HG02588 (cell line): ENCODE results near the gene PPFIA2.

Experiments used
- ATAC-seq: cut with Tn5 transposase; IDR thresholded peaks from one replicate; pipeline ENCODE4 v1.9.1; 2021; ENCODE audit warnings: mild to moderate bottlenecking, moderate library complexity; ENCODE audit not compliant: unreplicated experiment

The PPFIA2 gene

DNA sequence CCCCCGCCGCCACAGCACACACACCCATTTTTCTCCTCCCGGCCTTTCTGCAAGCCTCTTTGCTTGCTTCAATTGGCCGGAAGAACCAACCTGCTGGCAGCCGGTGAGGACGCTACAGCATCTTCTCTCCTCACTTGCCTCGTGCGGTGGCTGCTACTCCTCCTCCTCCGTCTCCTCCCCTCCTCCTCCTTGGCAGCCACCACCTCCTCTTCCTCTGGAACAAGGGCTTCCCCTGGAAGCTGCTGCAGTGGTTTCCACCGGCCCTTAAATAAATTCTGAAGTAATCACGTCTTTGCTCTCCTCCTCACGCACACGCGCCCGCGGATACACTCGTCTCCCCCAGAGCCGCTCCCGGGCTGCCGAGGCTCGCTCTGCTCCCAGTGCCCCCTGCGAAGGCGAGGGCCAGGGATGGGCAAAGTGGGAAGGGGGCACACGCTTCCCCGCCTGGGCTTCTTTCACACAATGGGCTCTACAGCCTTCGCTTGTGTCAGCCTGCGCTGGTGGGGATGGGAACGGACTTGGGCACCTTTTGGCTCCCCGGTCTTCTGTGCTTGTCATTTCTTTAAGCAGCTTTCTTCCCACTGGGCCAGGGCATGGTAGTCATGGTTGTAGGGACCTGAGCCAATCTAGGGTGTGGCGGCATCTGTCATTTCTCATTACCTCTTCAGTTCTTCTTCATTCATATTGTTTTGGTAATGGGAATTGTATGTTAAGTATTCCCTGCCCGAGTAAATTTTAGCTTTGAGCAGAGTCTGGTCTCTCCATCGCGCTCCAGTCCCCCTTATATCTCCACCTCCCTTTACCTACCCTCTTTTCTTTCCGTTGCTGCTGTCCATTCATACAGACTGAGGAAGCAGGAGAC is at the start of gene PPFIA2:
TSS of gene PPFIA2 (minus strand) at position 161 of the 862 bp plus-strand sequence.
- no peak for ATAC-seq

DNA sequence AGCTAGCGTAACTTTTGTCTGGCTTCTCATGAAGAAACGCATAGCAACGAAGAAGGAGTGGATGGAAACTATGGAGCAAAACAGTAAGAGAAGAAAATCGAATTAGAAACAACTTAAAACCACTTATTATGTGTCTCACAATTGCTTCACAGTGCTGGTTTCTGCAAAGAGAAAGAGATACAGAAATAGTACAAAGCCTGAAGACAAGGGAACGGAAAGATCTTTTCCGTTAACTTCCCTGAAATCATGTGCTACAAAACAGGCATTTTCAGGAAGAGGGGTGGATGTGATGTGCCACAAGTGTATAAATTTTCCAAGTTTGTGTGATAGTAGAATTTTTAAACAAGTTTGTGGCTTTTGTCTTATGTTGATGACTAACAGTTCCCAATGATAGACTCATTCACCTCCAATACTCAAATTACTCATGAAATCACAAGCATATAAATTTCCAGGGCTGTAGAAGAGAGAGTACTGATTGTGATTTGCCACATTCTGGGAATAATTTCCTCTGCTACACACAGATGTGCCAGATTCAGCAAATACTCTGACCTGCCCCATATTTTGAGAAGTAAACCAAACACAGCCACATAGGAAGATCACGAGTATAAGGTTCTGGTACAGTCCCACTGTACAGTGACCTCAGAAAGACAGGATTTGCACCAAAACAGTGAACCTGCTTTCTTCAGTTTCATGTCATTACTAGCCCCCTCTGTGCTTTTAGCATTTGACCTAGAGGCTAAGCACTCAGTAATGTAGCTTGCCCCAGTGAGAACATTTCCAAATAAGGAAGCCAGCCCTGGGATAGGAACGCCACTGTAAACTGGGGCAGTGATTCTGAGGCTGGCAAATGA is 41.4 kb upstream of the PPFIA2 start:
- no peak for ATAC-seq

DNA sequence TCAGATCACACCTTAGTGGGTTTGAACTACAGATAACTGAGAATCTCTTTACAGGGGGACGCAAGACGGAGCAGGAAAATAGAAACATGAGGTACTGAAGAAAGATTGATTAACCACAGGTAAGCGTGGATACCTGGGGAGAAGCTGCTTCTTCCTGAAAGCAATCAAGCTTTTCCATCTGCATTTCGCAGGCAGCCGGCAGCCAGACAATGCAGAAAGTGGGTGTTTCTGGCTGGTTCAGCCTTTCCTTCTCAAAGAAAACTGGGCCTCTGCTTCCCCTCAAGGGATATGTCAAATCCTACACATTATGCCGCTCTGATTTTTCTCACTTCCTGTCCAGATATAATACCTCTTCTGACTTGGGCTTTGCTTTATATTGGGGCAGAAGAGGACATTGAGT is 39.1 kb upstream of the PPFIA2 start:
- ATAC-seq: no peak

GRCh38 chr12:81797100-81797499 is 38.0 kb upstream of the PPFIA2 start:
- no peak for ATAC-seq

- ATAC-seq: no peak
Observed at GRCh38 chr12:81792666-81793065, 33.5 kb upstream of the PPFIA2 start.

DNA sequence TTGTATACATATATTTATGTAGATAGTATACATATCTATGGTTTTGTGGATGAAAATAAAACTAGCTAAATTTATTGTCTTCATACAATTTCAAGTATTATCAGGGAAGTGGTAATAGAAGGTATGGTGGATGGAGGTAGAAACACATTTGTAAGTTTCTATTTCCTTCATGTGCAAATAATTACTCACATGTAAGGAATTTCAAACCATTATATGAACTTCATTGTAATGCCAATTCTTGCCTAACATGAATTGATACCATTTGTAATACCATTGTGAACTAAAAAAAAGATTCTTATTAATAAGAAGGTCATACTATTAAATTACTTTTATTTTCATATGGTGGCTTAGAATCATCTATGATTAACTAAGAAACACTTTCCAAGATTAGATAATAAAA is 20.1 kb upstream of the PPFIA2 start:
- ATAC-seq: no peak

DNA sequence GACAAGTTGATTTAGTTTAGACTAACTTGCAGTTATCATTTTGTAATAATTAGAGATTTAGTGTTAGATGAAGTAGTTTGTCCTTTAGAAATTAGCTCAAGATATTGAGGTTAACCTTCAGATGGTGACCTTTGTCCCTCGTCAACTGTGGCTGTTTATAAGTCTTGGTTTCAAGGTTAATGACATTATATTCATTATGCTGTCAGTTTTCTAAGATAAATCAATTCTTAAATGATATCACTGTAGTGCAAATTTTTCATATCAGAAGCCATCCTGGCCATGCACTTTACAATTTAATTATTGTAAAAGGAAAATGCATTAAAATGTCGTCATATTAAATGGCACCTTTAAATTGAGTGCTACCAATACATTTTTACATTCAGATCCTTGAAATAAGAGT is 19.6 kb upstream of the PPFIA2 start:
- ATAC-seq: no peak

DNA sequence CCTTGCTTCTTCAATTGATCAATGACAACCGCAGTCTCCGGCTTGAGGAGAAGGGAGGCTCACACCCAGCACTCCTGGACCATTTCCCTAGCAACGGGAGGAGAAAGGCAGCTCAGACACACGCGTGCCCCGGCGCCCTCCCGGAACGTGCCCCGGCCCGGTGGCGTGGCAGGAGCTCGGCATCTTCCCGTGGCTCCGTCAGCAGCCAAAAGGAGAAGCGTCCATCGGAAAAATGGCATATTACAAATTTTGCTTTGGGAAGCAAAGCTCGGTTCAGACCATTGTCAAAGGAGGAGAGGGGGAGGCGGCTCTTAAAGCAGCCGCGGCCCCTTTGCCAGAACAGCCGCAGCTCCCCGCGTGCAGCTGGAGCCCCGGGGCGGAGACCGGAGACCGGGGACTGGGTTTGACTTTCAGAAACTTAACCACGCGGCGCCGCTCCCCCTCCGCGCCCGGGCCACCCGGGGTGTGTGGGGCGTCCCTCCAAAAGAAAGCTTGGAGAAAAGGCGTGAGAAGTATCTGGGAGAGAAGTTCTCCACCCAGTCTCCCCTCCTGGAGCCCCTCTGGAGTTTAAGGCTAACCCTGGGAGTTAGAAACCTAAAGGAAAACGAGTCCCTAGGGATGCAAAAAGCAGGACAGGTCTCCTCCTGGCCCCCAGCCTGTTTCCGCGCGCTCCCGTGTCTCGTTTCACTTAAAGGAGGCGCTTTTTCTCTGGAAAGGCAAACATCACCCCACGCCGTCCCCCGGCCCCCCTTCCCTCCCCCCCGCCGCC is 545 bp downstream of the PPFIA2 start:
- no peak for ATAC-seq

DNA sequence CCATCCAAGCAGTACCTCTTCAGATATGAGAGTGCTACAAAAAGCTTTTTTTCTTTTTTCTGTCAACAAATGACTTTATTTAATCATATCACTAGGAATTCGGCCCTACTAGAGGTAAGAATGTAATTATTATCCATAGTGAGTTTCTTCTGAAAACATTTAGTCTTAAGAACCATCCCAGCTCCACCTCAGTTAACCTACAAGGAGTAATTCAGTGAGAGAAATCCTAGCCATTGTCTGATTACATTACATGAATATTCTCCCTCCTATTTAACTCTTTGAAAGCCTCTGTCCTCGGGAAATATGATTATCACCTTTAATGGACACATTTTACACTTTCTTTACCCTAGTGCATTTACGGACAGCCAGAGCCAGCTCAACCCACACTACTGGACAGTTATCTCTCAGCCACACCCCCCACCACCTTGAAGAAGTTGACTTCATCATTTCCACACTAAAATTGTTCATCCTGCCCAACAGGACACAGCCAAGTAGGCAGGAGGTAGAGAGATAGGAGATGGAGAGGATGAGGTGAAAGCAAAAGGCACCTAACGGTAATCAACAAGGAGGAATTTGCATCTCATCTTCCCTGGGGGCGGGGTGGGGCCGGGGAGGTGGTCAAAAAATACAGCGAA is 1.3 kb downstream of the PPFIA2 start:
- no peak for ATAC-seq

DNA sequence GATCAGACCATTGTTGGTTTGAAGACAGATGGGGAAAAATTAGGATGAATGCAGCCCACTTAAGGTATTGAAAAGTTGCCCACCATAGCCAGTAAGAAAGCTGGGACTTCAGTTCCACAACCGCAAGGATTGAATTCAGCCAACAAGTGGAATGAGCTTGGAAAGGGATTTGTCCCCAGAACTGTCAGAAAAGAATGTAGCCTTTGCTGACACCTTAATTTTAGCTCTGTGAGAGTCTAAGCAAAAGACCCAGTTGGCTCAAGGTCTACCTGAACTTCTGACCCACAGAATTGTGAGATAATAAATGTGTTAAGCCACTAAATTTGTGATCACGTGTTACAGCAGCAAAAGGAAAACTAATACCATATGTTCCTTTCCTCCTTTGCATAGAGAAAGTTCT is 29.4 kb downstream of the PPFIA2 start:
- ATAC-seq: no peak

GRCh38 chr12:81727391-81727790 is 31.8 kb downstream of the PPFIA2 start:
- ATAC-seq: no peak

- no peak for ATAC-seq
Observed at GRCh38 chr12:81726634-81727033, 32.5 kb downstream of the PPFIA2 start.

GRCh38 chr12:81723361-81723760 is 35.8 kb downstream of the PPFIA2 start:
- no peak for ATAC-seq

- ATAC-seq: no peak
Observed at GRCh38 chr12:81722004-81722403, 37.1 kb downstream of the PPFIA2 start.

DNA sequence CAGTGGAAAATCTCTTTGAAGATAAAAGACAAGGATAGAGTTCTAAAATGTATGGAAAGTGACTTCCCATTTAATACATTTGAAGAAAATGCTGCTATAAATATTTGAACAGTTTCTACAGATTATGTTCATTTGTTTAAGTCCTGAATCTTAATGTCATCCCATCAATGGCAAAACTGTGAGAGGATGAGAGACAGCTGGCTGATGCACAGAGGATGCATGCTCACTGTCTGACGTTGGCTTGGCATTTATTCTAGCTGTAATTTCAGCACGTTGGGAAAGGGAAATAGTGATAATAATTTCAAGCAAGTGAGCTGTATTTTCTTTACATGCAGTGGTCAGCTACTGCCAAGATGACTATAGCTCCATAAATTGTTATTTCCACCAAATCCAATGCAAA is 40.5 kb downstream of the PPFIA2 start:
- ATAC-seq: no peak

DNA sequence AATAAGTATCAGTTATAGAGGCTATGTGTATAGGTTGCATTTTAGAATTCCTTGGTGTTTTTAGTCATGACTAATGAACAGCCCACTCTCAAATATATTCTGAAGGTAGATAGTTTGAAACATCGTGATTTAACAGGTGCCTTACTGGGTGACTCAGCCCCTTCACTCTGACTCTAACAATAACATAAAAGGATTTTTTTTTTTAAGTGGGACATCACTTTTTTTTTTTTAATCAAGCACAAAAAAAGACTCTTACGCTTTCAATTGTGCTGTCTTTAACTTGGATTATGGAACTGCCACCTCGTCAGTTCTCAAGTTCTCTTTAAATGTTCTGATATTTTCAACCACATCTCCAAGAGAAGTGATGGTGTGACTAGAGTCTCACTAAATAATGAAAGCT is 46.6 kb downstream of the PPFIA2 start:
- ATAC-seq: no peak

DNA sequence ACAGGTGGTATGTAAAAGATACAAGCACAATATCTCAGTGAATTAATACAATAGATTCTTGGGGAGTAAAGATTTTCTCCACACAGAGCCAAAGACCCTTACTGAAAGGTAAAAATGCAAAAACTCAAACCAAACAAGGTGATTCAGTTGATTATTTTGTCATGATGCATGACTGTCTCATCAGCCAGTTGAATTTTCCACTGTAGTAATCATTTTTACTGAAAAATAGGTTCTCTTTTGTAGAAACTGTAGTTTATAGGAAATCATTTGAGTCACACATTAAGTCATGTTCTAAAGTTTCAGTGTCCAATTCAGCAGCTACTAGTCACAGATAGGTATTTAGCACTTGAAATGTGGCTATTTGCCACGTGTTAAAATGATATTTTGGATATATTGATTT is 53.6 kb downstream of the PPFIA2 start:
- ATAC-seq: no peak

GRCh38 chr12:81699551-81699950 is 59.6 kb downstream of the PPFIA2 start:
- ATAC-seq: no peak

- ATAC-seq: no peak
Observed at GRCh38 chr12:81692008-81692407, 67.1 kb downstream of the PPFIA2 start.

DNA sequence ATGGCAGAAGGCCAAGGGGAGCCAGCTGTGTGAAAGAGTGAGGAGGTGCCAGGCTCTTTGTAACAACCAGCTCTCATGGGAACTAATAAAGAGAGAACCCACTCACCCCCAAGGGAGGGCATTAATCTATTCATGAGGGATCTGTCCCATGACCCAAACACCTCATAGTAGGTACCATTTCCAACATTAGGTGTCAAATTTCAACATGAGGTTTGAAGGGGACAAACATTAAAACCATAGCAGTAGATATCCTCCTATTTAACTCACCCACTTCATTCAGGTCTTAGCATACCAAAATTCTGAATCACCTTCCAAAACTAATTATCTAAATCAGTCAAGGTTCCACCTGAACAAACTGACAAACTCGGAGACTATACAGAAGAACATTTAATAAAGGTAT is 75.3 kb downstream of the PPFIA2 start:
- ATAC-seq: no peak

GRCh38 chr12:81679614-81680013 is 79.5 kb downstream of the PPFIA2 start:
- no peak for ATAC-seq
